Activated CD4-positive, alpha-beta T cell treated with anti-CD3 and anti-CD28 coated beads for 36 hours (primary cell): ENCODE results near the gene GPR18. TPM values are rescaled to one million over a fixed set of nuclear protein-coding genes. Genes with fewer than 3 reads are reported as not detected.

Experiments used
- ATAC-seq: fragments of 200-7000 bp; cut with Tn5 transposase; one replicate; pipeline ENCODE4 v1.10.0; 2021; ENCODE audit warnings: mild to moderate bottlenecking, moderate library complexity
- CTCF ChIA-PET: fragments of 350-600 bp; sonication (Branson Sonifier 250); formaldehyde crosslinking; loops from one replicate; lab custom pipeline; 2021; ENCODE audit warnings: antibody characterized with exemption; lab: Charles Lee
- POLR2A ChIA-PET: fragments of 350-600 bp; sonication (Branson Sonifier 250); formaldehyde crosslinking; loops from one replicate; lab custom pipeline; 2021; ENCODE audit warnings: antibody characterized with exemption, inconsistent platforms; lab: Charles Lee
- DNase-seq: peaks from one replicate; pipeline ENCODE4 v3.0.0-alpha.2; 2020
- H3K27ac Mint-ChIP-seq: one replicate; pipeline ENCODE4 v1.8.0; 2021; ENCODE audit warnings: mixed read lengths
- H3K27me3 Mint-ChIP-seq: one replicate; pipeline ENCODE4 v1.8.0; 2021; ENCODE audit warnings: mixed read lengths
- H3K36me3 Mint-ChIP-seq: one replicate; pipeline ENCODE4 v1.8.0; 2021; ENCODE audit warnings: low read depth, mixed read lengths
- H3K4me1 Mint-ChIP-seq: one replicate; pipeline ENCODE4 v1.8.0; 2021; ENCODE audit warnings: mixed read lengths
- H3K4me3 Mint-ChIP-seq: one replicate; pipeline ENCODE4 v1.8.0; 2021; ENCODE audit warnings: mild to moderate bottlenecking, moderate library complexity, mixed read lengths
- H3K9me3 Mint-ChIP-seq: one replicate; pipeline ENCODE4 v1.8.0; 2021; ENCODE audit warnings: low read depth, mixed read lengths
- intact Hi-C, 2 experiments: fragments of 100-400 bp; cut with DNase I in 1 of 2; cut with micrococcal nuclease in 1 of 2; formaldehyde crosslinking; loops; one replicate each; pipeline versions ENCODE4 v1.14.2 to v1.15.1; 2022 to 2024; cut with DNase I, micrococcal nuclease
- total RNA-seq, 2 experiments: library from RNA; stranded (reverse); gene quantifications; one replicate each; pipeline ENCODE4 v1.2.3, GENCODE V29; 2021

GPR18 gene
- total RNA-seq, 2 experiments from 2014 or later, result 6.0 to 9.5 TPM

DNA sequence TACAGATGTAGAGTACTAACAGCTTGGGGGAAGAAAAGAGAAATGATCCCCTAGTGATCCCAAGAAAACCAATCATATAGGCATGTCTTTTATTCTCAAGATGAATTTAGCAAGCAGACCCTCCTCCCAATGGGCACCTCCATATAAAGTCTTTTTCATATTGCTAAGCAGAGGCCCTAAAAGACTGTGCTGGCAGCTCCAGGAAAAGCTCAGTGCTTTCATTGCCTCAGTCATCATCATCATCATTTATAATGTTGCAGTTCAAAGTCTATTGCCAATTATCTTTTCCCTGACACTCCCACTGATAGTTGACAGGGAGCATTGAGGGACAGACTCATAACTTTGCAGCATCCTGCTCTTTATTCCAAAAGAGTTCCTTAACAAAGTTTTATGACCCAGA lies 36.0 kb upstream of the GPR18 start:
- intact Hi-C loops, result no loop called here
- peak overlapping the region; percentile 82 for H3K27ac Mint-ChIP-seq
- no peaks in the 10 kb centered on the region for H3K27me3 Mint-ChIP-seq
- no peaks in the 10 kb centered on the region for H3K9me3 Mint-ChIP-seq
- no peak for ATAC-seq
- peak overlapping the region; percentile 10 for H3K4me3 Mint-ChIP-seq
- H3K36me3 Mint-ChIP-seq, result peaks cover 68% of the 10 kb centered on the region
- DNase-seq, result no peak
- ChIA-PET POLR2A (interaction anchor here (0.9 kb wide), 1 partner anchor 142 kb away, joined by 3 read pairs; no protein-coding TSS in a partner anchor), CTCF (interaction anchor here (0.6 to 3.2 kb wide), 8 partner anchors 9 to 142 kb away, joined by 3 to 19 read pairs (median 4); no protein-coding TSS in a partner anchor)
- peaks cover 89% of the 10 kb centered on the region for H3K4me1 Mint-ChIP-seq

DNA sequence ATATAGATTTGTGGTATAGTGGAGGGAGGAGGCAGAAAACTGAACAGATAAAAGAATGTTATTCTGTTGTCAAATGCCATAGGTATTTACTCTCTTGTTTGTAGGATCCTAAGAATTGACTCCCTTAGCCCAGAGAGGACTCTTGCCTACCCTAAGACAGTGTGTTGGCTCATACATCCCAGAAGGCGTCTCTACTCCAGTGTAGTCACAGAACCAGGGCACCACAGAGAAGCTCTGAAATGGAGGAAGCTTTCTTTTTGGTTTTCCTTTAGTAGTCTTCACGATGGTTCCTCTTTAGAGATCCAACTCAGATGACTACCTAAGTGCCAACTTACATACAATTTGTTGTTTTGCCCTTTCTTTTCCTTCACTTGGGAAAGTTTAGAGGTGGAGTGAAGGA lies 35.0 kb upstream of the GPR18 start:
- no peak for DNase-seq
- intact Hi-C loops, result no loop called here
- ChIA-PET POLR2A (no interaction called here), CTCF (interaction anchor here (0.6 to 3.2 kb wide), 9 partner anchors 12 to 382 kb away, joined by 3 to 19 read pairs (median 4); no protein-coding TSS in a partner anchor)
- Mint-ChIP-seq H3K27me3 (no peaks in the 10 kb centered on the region), H3K4me1 (peaks cover 92% of the 10 kb centered on the region), H3K36me3 (peaks cover 70% of the 10 kb centered on the region), H3K4me3 (no peak overlapping the region), H3K9me3 (no peaks in the 10 kb centered on the region), H3K27ac (peak overlapping the region; percentile 71)
- ATAC-seq, result no peak

DNA sequence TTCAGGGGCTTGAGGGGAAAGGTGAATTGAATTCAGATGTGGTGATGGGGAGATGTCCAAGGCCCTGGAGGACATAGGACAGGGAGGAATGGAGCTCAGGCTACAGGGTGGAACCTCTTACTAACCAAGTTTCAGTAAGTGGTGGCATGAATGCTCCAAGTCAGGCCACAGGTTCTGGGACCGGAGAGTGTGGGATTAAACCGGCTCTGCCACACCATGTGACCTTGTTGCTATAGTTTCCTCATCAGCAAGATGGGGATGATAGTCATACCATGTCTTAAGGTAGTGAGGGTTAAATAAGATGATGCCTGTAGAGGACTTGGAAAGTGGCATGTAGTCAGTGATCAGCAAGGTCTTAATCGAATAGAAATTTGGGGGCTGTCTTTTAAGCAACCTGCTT lies 32.7 kb upstream of the GPR18 start:
- Mint-ChIP-seq H3K27me3 (no peaks in the 10 kb centered on the region), H3K27ac (peak overlapping the region; percentile 63), H3K36me3 (peaks cover 64% of the 10 kb centered on the region), H3K9me3 (no peaks in the 10 kb centered on the region), H3K4me3 (no peak overlapping the region), H3K4me1 (peaks cover 93% of the 10 kb centered on the region)
- ATAC-seq, result peak; percentile 50
- intact Hi-C loops, result no loop called here
- CTCF ChIA-PET, result interaction anchor here (7.7 kb wide), 1 partner anchor 21 kb away, joined by 49 read pairs; no protein-coding TSS in a partner anchor
- POLR2A ChIA-PET, result interaction anchor here (0.6 kb wide), 2 partner anchors 90 to 150 kb away, joined by 4 to 7 read pairs; partner anchors contain the start of gene UBAC2
- DNase-seq, result peak; percentile 73

DNA sequence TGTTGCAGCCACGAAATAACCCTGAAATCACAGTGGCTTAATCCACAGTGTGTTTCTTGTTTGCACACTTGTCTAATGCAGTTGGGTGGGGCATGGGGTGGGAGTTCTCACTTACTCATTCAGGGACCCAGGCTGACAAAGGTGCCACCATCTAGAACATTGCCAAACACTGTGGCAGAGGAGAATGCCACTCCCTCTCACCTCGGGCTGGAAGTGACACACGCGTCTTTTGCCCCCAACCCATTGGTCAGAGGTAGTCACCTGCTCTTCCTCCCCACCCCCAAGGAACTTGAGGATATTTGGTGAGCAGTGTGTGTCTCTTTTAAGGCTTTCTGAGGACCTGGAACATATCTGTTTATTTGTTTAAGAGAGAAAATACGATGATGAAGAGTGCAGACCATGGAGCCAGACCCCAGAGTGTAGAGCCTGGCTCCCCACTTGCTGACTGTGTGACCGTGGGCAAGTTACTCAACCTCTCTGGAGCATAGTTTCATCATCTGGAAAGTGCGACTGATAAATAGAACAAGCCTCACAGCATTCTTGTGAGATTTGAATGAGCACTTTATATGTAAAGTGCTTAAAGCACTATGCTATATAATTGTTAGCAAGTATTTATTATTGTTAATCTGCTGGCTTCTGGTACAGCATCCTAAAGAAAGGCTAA lies 31.6 kb upstream of the GPR18 start:
- Mint-ChIP-seq H3K27ac (peak overlapping the region; percentile 90), H3K9me3 (no peaks in the 10 kb centered on the region), H3K4me3 (peak overlapping the region; percentile 10), H3K27me3 (no peaks in the 10 kb centered on the region), H3K4me1 (peaks cover 92% of the 10 kb centered on the region), H3K36me3 (peaks cover 56% of the 10 kb centered on the region)
- CTCF ChIA-PET, result interaction anchor here (1.7 to 7.7 kb wide), 4 partner anchors 14 to 146 kb away, joined by 5 to 49 read pairs (median 14); no protein-coding TSS in a partner anchor
- POLR2A ChIA-PET, result interaction anchor here (0.6 kb wide), 1 partner anchor 244 kb away, joined by 3 read pairs; no protein-coding TSS in a partner anchor
- ATAC-seq (peak; percentile 73), DNase-seq (peak; percentile 81)
- intact Hi-C loops, result loop anchor here (2.0 kb wide), 2 partner anchors 17 to 35 kb away; partner anchors contain the start of gene GPR183 (in 1 of the 2)

DNA sequence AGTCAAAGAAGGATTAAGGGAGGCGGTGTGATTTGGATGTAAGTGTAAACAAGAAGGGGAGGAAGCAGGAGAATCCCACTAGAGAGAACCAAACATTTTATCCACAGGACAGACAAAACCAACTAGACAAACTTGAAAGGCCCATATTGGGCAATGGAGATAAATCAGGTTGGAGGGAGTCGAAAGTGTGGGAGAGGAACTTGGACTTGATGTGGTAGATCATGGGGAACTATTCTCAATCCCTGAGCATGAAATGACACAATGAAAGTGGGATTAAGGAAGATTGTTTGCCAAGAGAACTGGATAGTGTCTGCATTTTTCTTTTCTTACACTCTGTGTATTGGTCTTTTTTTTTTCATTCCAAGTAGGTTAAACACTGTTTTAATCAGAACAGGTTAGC lies 31.1 kb upstream of the GPR18 start:
- H3K36me3 Mint-ChIP-seq, result peaks cover 54% of the 10 kb centered on the region
- no peak overlapping the region for H3K4me3 Mint-ChIP-seq
- peaks cover 94% of the 10 kb centered on the region for H3K4me1 Mint-ChIP-seq
- H3K9me3 Mint-ChIP-seq, result no peaks in the 10 kb centered on the region
- peak overlapping the region; percentile 90 for H3K27ac Mint-ChIP-seq
- DNase-seq (no peak), ATAC-seq (no peak)
- no peaks in the 10 kb centered on the region for H3K27me3 Mint-ChIP-seq
- intact Hi-C loops, result loop anchor here (2.0 kb wide), 2 partner anchors 18 to 36 kb away; partner anchors contain the start of gene GPR183 (in 1 of the 2)
- ChIA-PET POLR2A (interaction anchor here (0.6 to 1.6 kb wide), 3 partner anchors 9 to 243 kb away, joined by 3 to 10 read pairs (median 4); no protein-coding TSS in a partner anchor), CTCF (interaction anchor here (1.0 to 7.7 kb wide), 9 partner anchors 9 to 146 kb away, joined by 3 to 49 read pairs (median 7); no protein-coding TSS in a partner anchor)

DNA sequence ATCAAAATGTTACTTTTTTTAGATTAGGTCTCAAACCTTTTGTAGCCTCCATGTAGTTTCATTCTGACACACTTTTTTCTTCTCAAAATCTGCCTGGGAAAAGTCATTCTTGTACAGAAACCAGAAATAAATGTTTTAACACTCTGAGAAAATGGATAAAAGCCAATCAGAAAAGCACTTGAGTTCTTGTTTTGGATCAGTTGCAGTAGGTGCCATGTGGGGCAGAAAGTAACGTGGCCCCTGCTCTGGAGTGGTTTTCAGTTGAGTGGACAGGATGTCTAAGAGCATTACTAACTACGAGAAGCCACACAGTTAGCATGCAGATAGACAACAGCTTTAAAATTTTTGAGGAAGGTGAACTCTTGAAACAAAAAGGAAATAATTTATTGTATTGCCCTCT lies 29.9 kb upstream of the GPR18 start:
- peak overlapping the region; percentile 90 for H3K27ac Mint-ChIP-seq

DNA sequence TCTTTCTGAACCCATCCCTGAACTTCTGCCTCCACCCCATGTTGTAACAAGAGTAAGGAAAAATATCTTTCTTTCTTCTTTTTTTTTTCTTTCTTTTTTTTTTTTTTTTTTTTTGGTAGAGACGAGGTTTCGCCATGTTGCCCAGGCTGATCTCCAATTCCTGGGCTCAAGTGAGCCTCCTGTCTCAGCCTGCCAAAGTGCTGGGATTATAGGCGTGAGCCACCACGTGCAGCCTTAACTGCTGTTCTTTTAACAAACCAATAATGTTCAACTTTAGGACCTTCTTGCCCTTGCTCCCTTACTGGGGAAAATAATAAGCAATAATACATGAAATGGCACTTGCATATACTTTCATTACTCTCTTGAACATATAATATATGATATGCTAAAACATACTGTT lies 29.4 kb upstream of the GPR18 start:
- Mint-ChIP-seq H3K27me3 (no peaks in the 10 kb centered on the region), H3K9me3 (no peaks in the 10 kb centered on the region), H3K4me1 (peaks cover 92% of the 10 kb centered on the region), H3K36me3 (peaks cover 39% of the 10 kb centered on the region), H3K27ac (peak overlapping the region; percentile 90), H3K4me3 (peak overlapping the region; percentile 24)
- intact Hi-C loops, result no loop called here
- ChIA-PET POLR2A (interaction anchor here (0.7 to 1.6 kb wide), 7 partner anchors 9 to 94 kb away, joined by 3 to 10 read pairs (median 4); no protein-coding TSS in a partner anchor), CTCF (interaction anchor here (0.6 to 7.7 kb wide), 7 partner anchors 12 to 148 kb away, joined by 3 to 49 read pairs (median 7); partner anchors contain the start of gene GPR183)
- ATAC-seq, result no peak
- DNase-seq, result no peak

More for the DNA sequence above, 29.9 kb upstream of the GPR18 start:
- DNase-seq, result peak; percentile 87
- Mint-ChIP-seq H3K27me3 (no peaks in the 10 kb centered on the region), H3K36me3 (peaks cover 43% of the 10 kb centered on the region), H3K4me3 (no peak overlapping the region), H3K9me3 (no peaks in the 10 kb centered on the region), H3K4me1 (peaks cover 91% of the 10 kb centered on the region)
- POLR2A ChIA-PET, result interaction anchor here (0.6 to 1.6 kb wide), 9 partner anchors 8 to 137 kb away, joined by 3 to 10 read pairs (median 3); no protein-coding TSS in a partner anchor
- intact Hi-C loops, result loop anchor here (1.0 to 2.0 kb wide), 4 partner anchors 8 to 37 kb away; partner anchors contain the start of gene GPR183 (in 1 of the 2)
- peak; percentile 79 for ATAC-seq
- CTCF ChIA-PET, result interaction anchor here (0.8 to 7.7 kb wide), 11 partner anchors 8 to 148 kb away, joined by 3 to 49 read pairs (median 7); partner anchors contain the start of gene GPR183

DNA sequence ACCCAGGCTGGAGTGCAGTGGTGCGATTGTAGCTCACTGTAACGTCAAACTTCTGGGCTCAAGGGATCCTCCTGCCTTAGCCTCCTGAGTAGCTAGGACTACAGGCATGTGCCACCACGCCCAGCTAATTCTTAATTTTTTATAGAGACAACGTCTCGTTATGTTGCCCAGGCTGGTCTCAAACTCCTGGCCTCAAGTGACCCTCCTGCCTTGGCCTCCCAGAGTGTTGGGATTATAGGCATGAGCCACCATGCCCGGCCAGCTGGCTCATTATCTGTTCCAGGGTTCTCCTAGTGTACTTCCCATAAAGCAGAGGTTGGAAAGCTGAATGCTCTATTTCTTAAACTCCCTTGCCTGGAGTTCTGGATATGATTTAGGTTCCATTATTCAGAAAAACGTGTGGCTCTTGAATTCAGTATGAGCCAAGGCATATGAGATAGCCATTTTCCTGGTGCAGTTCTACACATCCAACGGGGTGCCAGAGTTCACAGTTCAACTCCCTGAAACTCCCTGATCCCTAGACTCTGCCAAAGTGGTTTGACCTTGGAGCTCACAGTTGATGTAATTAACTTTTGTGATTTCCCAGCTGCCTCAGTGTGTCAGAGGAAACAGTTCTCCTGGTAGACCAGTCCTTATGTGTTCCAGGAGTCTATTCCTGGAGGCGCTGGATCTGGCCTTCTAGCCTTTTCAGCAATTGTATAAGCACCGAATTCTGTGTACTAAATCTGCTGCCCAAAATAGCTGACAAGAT lies 27.4 kb upstream of the GPR18 start:
- no peak for ATAC-seq
- Mint-ChIP-seq H3K4me3 (no peak overlapping the region), H3K36me3 (peaks cover 36% of the 10 kb centered on the region), H3K4me1 (peaks cover 95% of the 10 kb centered on the region), H3K27ac (no peak overlapping the region), H3K27me3 (no peaks in the 10 kb centered on the region), H3K9me3 (no peaks in the 10 kb centered on the region)
- intact Hi-C loops, result no loop called here
- ChIA-PET POLR2A (interaction anchor here (0.6 kb wide), 1 partner anchor 18 kb away, joined by 3 read pairs; no protein-coding TSS in a partner anchor), CTCF (interaction anchor here (0.6 to 7.7 kb wide), 9 partner anchors 9 to 289 kb away, joined by 3 to 49 read pairs (median 5); no protein-coding TSS in a partner anchor)
- no peak for DNase-seq

DNA sequence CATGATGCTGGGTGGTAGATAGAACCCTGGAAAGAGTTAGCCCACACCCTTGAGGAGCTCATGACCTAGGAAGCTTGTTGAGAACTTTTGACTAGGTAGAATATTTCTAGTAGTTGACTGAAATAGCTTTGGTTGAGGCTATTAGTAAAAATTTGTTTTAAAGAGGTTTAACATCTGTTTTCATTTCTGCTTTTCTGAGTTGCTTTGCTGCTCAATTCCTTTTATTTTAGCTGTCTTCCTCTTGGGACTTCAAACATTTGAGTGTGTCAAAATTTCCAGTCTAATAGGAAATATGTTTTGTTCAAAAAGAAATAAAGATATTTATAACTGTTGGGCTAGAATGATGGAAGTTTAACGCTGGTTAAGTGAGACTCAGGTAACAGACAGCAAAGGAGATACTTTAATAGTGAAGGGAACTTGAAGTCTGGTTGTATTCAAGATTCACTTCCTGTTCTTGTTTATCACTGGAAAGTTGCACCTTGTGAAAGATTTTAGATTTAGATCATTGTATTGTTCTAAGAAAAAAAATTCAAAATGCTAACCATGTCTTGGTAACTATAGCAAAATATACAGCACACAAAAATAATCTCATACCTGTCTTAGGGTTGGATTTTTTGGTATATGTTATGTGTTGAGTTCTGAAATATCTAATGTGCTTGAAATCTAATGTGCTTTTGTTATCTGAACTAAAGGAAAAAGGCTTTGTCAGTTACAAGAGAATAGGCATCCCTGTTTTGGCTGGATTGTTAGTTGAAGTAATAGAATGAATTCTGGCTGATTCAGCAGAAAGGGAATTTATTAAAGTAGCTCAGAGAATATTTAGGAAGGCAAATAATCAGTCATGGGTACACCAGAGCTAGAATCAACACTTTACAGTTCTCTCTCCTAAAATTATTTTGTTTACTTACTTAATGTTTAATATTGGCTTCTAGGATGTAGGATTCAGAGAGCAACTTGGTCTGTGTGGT lies 24.4 kb upstream of the GPR18 start:
- no peak for ATAC-seq
- ChIA-PET POLR2A (interaction anchor here (0.7 to 0.9 kb wide), 2 partner anchors 32 to 37 kb away, joined by 3 to 5 read pairs; no protein-coding TSS in a partner anchor), CTCF (interaction anchor here (0.6 to 1.9 kb wide), 13 partner anchors 9 to 155 kb away, joined by 3 to 6 read pairs (median 4); no protein-coding TSS in a partner anchor)
- no peak overlapping the region for H3K4me3 Mint-ChIP-seq
- intact Hi-C loops, result no loop called here
- H3K27ac Mint-ChIP-seq, result peak overlapping the region; percentile 69
- no peak for DNase-seq
- H3K36me3 Mint-ChIP-seq, result peaks cover 39% of the 10 kb centered on the region
- no peaks in the 10 kb centered on the region for H3K9me3 Mint-ChIP-seq
- peaks cover 92% of the 10 kb centered on the region for H3K4me1 Mint-ChIP-seq
- H3K27me3 Mint-ChIP-seq, result no peaks in the 10 kb centered on the region
